Prostate gland (tissue), 2 donors: ENCODE measurements around the gene NUAK2.
A peak's percentile ranks its signal among the peaks of the same experiment; 100 is the strongest.

Experiments used
- CTCF ChIP-seq, 4 experiments: fragments of 200-600 bp in 2 of 4; fragments of 450-650 bp in 2 of 4; sonication (generic) in 2 of 4; IDR thresholded peaks; 1 replicate in 3 of 4; 2 replicates in 1 of 4; pipeline ENCODE4 v1.5.1; 2016 to 2019; ENCODE audit warnings: antibody characterized with exemption in 4 of 4, mild to moderate bottlenecking in 2 of 4, moderate library complexity in 2 of 4
- POLR2A ChIP-seq: fragments of 450-650 bp; IDR thresholded peaks from one replicate; pipeline ENCODE4 v1.6.1; 2016; ENCODE audit warnings: antibody characterized with exemption, mild to moderate bottlenecking

DNA sequence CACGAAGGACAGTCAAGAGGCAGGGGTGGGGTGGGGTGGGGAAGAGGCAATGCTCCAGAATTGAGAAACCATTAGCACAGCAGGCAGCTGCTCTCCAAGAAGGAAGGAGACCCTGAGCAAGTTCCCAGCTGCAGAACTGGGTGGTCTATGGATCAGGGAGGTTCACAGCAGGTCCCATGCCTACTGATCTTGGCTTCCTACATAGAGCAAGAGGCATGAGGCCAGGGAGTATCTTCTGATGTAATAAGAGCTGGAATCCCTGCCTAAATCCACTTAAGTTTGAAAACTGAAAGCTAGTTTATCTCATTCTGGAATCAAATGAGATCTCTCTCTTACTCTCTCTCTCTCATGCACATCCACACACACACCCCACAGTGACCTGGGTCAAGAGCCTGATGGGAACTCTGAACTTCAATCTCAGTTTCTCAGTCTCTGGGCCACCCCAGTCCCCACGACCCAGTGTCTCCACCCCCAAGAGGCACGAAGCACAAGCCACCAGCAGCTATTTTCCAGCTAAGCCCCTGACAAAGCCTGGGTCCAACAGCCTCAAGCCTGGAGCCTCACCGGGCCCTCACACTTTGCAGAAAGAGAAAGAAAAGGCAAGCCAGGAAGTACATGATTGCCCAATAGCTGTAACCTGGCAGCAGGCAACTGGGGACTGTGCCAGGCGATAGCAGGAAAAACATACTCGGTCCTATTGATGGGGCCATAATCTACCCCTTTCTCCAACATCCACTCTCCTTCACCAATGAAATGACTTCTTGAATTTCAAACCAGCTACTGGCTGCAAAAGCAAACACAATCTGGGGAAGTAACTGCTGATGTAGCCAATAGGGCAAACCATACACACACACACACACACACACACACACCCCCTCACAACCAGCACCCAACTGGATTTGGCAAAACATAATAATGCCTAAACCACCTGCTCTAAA, 2.2 kb downstream of the NUAK2 start:
- TF ChIP-seq POLR2A (peak; percentile 16), CTCF (IDR thresholded peaks at IDR 0.05) (no peak)
